Ishikawa (cell line): ENCODE measurements around the gene TBC1D14.
A peak's percentile ranks its signal among the peaks of the same experiment; 100 is the strongest.

Source experiments
- CEBPB ChIP-seq: IDR thresholded peaks from 2 replicates; pipeline ENCODE4 v1.6.1; 2012
- CREB1 ChIP-seq: IDR thresholded peaks from 2 replicates; pipeline ENCODE4 v1.6.1; 2012; ENCODE audit warnings: low read depth
- EGR1 ChIP-seq: IDR thresholded peaks from 2 replicates; pipeline ENCODE4 v1.6.1; 2012
- EP300 ChIP-seq: IDR thresholded peaks from 2 replicates; pipeline ENCODE4 v1.6.1; 2012; ENCODE audit warnings: borderline replicate concordance
- FOXM1 ChIP-seq: IDR thresholded peaks from 2 replicates; pipeline ENCODE4 v1.6.1; 2012; ENCODE audit warnings: low read depth, borderline replicate concordance
- NFIC ChIP-seq: IDR thresholded peaks from 2 replicates; pipeline ENCODE4 v1.6.1; 2012
- RAD21 ChIP-seq: IDR thresholded peaks from 2 replicates; pipeline ENCODE4 v1.6.1; 2012; ENCODE audit warnings: low read depth
- TAF1 ChIP-seq: IDR thresholded peaks from 2 replicates; pipeline ENCODE4 v1.6.1; 2012; ENCODE audit warnings: low read depth, mild to moderate bottlenecking
- TCF12 ChIP-seq: IDR thresholded peaks from 2 replicates; pipeline ENCODE4 v1.6.1; 2012; ENCODE audit warnings: low read depth
- TEAD4 ChIP-seq: IDR thresholded peaks from 2 replicates; pipeline ENCODE4 v1.6.1; 2012
- YY1 ChIP-seq: IDR thresholded peaks from 2 replicates; pipeline ENCODE4 v1.6.1; 2012; ENCODE audit warnings: low read depth
- ZBTB7A ChIP-seq: IDR thresholded peaks from 2 replicates; pipeline ENCODE4 v1.6.1; 2012; ENCODE audit warnings: low read depth
- TF ChIP-seq, protein P1 (sequence below): IDR thresholded peaks from 2 replicates; pipeline ENCODE4 v1.6.1; 2012
- TF ChIP-seq, protein P2 (sequence below): IDR thresholded peaks from 2 replicates; pipeline ENCODE4 v1.6.1; 2012; ENCODE audit warnings: low read depth, mild to moderate bottlenecking
- TF ChIP-seq, protein P3 (sequence below): IDR thresholded peaks from 2 replicates; pipeline ENCODE4 v1.6.1; 2012

TBC1D14 gene

GRCh38 chr4:7019367-7019766 lies 109.7 kb downstream of the TBC1D14 start:
- no peak for TF ChIP-seq TEAD4

DNA sequence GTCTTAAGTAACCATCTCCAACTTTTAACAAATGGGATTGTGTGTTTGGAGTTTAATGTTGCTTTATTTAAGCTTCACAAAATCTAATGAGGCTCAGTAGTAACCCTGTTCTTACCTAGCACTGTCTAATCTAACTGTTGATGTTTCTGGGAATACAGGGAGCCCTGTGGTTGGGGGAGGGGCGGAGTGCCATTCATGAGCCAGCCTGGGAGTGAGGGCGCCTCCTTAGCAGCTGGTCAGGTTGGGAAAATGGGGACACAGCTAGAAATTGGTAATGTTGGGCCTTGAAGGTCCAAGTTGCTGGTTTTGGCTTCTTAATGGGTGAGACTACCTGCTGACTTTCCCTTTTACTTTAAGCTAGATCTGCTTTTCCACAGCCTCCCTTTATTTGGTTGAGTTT lies 110.7 kb downstream of the TBC1D14 start:
- TF ChIP-seq NFIC (no peak), TCF12 (no peak), EP300 (no peak), CREB1 (no peak), YY1 (no peak), TEAD4 (no peak), CEBPB (no peak), ZBTB7A (no peak)
- TF ChIP-seq, protein P1, sequence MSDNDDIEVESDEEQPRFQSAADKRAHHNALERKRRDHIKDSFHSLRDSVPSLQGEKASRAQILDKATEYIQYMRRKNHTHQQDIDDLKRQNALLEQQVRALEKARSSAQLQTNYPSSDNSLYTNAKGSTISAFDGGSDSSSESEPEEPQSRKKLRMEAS = no peak
- TF ChIP-seq, protein P2, sequence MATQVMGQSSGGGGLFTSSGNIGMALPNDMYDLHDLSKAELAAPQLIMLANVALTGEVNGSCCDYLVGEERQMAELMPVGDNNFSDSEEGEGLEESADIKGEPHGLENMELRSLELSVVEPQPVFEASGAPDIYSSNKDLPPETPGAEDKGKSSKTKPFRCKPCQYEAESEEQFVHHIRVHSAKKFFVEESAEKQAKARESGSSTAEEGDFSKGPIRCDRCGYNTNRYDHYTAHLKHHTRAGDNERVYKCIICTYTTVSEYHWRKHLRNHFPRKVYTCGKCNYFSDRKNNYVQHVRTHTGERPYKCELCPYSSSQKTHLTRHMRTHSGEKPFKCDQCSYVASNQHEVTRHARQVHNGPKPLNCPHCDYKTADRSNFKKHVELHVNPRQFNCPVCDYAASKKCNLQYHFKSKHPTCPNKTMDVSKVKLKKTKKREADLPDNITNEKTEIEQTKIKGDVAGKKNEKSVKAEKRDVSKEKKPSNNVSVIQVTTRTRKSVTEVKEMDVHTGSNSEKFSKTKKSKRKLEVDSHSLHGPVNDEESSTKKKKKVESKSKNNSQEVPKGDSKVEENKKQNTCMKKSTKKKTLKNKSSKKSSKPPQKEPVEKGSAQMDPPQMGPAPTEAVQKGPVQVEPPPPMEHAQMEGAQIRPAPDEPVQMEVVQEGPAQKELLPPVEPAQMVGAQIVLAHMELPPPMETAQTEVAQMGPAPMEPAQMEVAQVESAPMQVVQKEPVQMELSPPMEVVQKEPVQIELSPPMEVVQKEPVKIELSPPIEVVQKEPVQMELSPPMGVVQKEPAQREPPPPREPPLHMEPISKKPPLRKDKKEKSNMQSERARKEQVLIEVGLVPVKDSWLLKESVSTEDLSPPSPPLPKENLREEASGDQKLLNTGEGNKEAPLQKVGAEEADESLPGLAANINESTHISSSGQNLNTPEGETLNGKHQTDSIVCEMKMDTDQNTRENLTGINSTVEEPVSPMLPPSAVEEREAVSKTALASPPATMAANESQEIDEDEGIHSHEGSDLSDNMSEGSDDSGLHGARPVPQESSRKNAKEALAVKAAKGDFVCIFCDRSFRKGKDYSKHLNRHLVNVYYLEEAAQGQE = no peak

- no peak for TF ChIP-seq TCF12
- TF ChIP-seq, protein P2 = no peak
- no peak for TF ChIP-seq CREB1
Observed at GRCh38 chr4:7020856-7021255, 111.2 kb downstream of the TBC1D14 start.

- TF ChIP-seq EP300 (no peak), TAF1 (no peak), ZBTB7A (no peak), CREB1 (no peak), TCF12 (no peak), CEBPB (no peak), RAD21 (no peak), FOXM1 (no peak), TEAD4 (no peak), EGR1 (no peak)
- TF ChIP-seq, protein P3, sequence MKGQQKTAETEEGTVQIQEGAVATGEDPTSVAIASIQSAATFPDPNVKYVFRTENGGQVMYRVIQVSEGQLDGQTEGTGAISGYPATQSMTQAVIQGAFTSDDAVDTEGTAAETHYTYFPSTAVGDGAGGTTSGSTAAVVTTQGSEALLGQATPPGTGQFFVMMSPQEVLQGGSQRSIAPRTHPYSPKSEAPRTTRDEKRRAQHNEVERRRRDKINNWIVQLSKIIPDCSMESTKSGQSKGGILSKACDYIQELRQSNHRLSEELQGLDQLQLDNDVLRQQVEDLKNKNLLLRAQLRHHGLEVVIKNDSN = no peak
- TF ChIP-seq, protein P2 = no peak
- TF ChIP-seq, protein P1 = no peak
Observed at GRCh38 chr4:7021355-7021754, 111.7 kb downstream of the TBC1D14 start.

DNA sequence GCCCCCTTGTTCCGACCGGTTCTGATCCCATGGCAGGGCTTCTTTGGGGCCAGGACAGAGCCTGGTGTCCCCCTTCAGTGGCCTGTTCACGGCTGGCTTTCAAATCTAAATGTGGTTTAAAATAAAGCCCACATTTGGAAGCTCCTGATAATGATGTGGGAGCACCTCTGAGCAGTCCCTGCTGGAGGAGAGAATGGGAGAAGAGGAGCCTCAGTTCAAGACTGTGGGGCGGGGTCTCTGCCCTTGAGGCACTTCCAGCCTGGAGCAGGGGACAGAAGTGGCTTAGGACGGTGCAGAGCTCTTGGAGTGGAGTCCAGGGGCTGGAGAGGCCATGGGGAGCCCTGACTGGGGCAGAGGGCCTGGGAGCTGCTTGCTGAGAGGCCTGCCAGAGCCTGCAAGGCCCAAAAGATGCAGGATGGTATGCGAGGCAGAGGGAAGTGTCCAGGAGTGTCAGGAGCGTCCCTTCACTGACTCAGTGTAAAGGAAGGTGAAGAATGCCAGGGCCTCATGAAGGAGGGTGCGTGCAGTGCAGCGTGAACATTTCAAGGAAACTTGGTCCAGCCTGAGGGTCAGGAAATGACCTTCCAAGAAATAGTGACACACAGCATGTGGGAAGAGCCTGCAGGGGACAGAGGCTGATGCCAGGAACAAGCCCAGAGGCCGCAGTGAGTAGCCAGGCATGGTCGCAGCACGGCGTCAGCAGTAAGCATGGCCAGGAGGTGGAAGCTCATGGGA lies 112.5 kb downstream of the TBC1D14 start:
- TF ChIP-seq FOXM1 = no peak
- no peak for TF ChIP-seq TAF1
- TF ChIP-seq, protein P1 = 0 out of 2 replicates have a peak, but pooled peaks have one; percentile 30
- TF ChIP-seq, protein P2 = no peak
- TF ChIP-seq EP300 = peak; percentile 61; the same call in 1 of the 2 replicates
- TF ChIP-seq YY1 = no peak
- no peak for TF ChIP-seq RAD21
- peak; percentile 49 for TF ChIP-seq TCF12
- TF ChIP-seq ZBTB7A = no peak
- no peak for TF ChIP-seq CEBPB
- TF ChIP-seq TEAD4 = peak; percentile 87
- TF ChIP-seq NFIC = no peak; the same call in 1 of the 2 replicates
- TF ChIP-seq CREB1 = no peak
- TF ChIP-seq EGR1 = no peak
- TF ChIP-seq, protein P3 = no peak
